GM04504 (cell line): Measurements from ENCODE around the gene CNN2.
"Not testable (repeated sequence)": the region's sequence is repeated elsewhere in the genome, so short reads cannot be mapped to it uniquely, and the experiment has no call there.

Source experiments
- DNase-seq: peaks from one replicate; pipeline ENCODE4 v3.0.0-alpha.2; 2012; ENCODE audit warnings: low read depth

The CNN2 gene

GRCh38 chr19:1010586-1011510 is 15.6 kb upstream of the CNN2 start:
- DNase-seq, result no peak

- no peak for DNase-seq
These were observed 14.5 kb upstream of the CNN2 start for GRCh38 chr19:1011831-1012333.

GRCh38 chr19:1012334-1012733 is 14.1 kb upstream of the CNN2 start:
- DNase-seq, result no peak

GRCh38 chr19:1013218-1013617 is 13.2 kb upstream of the CNN2 start:
- no peak for DNase-seq

- no peak for DNase-seq
These were observed 12.0 kb upstream of the CNN2 start for GRCh38 chr19:1014161-1015060.

- DNase-seq, result no peak
These were observed 11.2 kb upstream of the CNN2 start for GRCh38 chr19:1015061-1015781.

GRCh38 chr19:1015782-1016646 is 10.4 kb upstream of the CNN2 start:
- no peak for DNase-seq

- DNase-seq, result no peak
These were observed 9.7 kb upstream of the CNN2 start for GRCh38 chr19:1016647-1017114.

- DNase-seq, result no peak
These were observed 9.1 kb upstream of the CNN2 start for GRCh38 chr19:1017115-1017905.

- no peak for DNase-seq
These were observed 8.5 kb upstream of the CNN2 start for GRCh38 chr19:1017906-1018305.

- no peak for DNase-seq
These were observed 8.0 kb upstream of the CNN2 start for GRCh38 chr19:1018393-1018792.

- DNase-seq, result no peak
These were observed 7.3 kb upstream of the CNN2 start for GRCh38 chr19:1018932-1019615.

- DNase-seq, result no peak
These were observed 6.8 kb upstream of the CNN2 start for GRCh38 chr19:1019616-1019961.

- DNase-seq, result no peak
These were observed 6.2 kb upstream of the CNN2 start for GRCh38 chr19:1019980-1020867.

GRCh38 chr19:1020868-1021425 is 5.5 kb upstream of the CNN2 start, which contains the start of gene TMEM259:
Gene TMEM259 (minus strand): TSS chr19:1021123. CDS start chr19:1020996, 127 bp downstream.
- DNase-seq, result peak; percentile 94

GRCh38 chr19:1023883-1024188 is 2.6 kb upstream of the CNN2 start:
- not testable (repeated sequence) for DNase-seq

GRCh38 chr19:1025080-1025479 is 1.3 kb upstream of the CNN2 start:
- DNase-seq, result not testable (repeated sequence)
